ENCODE results near the gene GSTA5. TPM values are rescaled to one million over a fixed set of nuclear protein-coding genes. Genes with fewer than 3 reads are reported as not detected.
"Not testable (repeated sequence)": the region's sequence is repeated elsewhere in the genome, so short reads cannot be mapped to it uniquely, and the experiment has no call there.

Gene GSTA5
- total and polyA plus RNA-seq, 12 donors = not detected

- Histone ChIP-seq H3K9me3 (no peaks in the 10 kb centered on the region), H3K27ac (no peak overlapping the region), H3K27me3 (no peaks in the 10 kb centered on the region), H3K4me3 (no peak overlapping the region), H3K4me1 (peaks cover 0 to 4% (median 0%) of the 10 kb centered on the region in 9 donors), H3K36me3 (no peaks in the 10 kb centered on the region)
- no peak for DNase-seq
- TF ChIP-seq CTCF (IDR thresholded peaks at IDR 0.05) = no peak
- 56% methylated on average over 4 of the region's 4 CpGs for WGBS, 2 donors
- ATAC-seq = no peak
- intact Hi-C loops (cut with DNase I) = no loop called here
Measured at GRCh38 chr6:52872031-52872430, 31.4 kb upstream of the GSTA5 start.

- Histone ChIP-seq H3K27me3 (no peaks in the 10 kb centered on the region), H3K27ac (no peak overlapping the region), H3K4me3 (no peak overlapping the region), H3K36me3 (no peaks in the 10 kb centered on the region), H3K9me3 (no peaks in the 10 kb centered on the region), H3K4me1 (no peaks in the 10 kb centered on the region)
- DNase-seq = no peak
- no peak for ATAC-seq
- intact Hi-C loops (cut with DNase I) = no loop called here
- TF ChIP-seq CTCF (IDR thresholded peaks at IDR 0.05) = no peak
- 58 to 70% methylated on average over 3 of the region's 3 CpGs for WGBS, 2 donors
Measured at GRCh38 chr6:52871621-52872020, 31.0 kb upstream of the GSTA5 start.

GRCh38 chr6:52870335-52871091 lies 29.9 kb upstream of the GSTA5 start:
- H3K27ac ChIP-seq; DNase-seq; H3K4me1 ChIP-seq; H3K4me3 ChIP-seq; H3K36me3 ChIP-seq; ATAC-seq; H3K9me3 ChIP-seq; H3K27me3 ChIP-seq; intact Hi-C loops (cut with DNase I): not testable (repeated sequence)
- WGBS, 2 donors = 83 to 86% methylated on average over 3 of the region's 3 CpGs

- H3K27me3 ChIP-seq; intact Hi-C loops (cut with DNase I); H3K4me1 ChIP-seq; H3K27ac ChIP-seq; DNase-seq; H3K9me3 ChIP-seq; H3K4me3 ChIP-seq; H3K36me3 ChIP-seq; ATAC-seq: not testable (repeated sequence)
- 62 to 65% methylated on average over 5 of the region's 5 CpGs for WGBS, 2 donors
Measured at GRCh38 chr6:52868899-52869298, 28.3 kb upstream of the GSTA5 start.

GRCh38 chr6:52868240-52868639 lies 27.6 kb upstream of the GSTA5 start:
- DNase-seq = no peak
- WGBS, 2 donors = 87 to 89% methylated on average over 1 of the region's 1 CpG
- intact Hi-C loops (cut with DNase I) = no loop called here
- Histone ChIP-seq H3K4me1 (no peaks in the 10 kb centered on the region), H3K36me3 (no peaks in the 10 kb centered on the region), H3K27me3 (no peaks in the 10 kb centered on the region), H3K27ac (no peak overlapping the region), H3K9me3 (no peaks in the 10 kb centered on the region), H3K4me3 (no peak overlapping the region)
- ATAC-seq = no peak
- TF ChIP-seq CTCF (IDR thresholded peaks at IDR 0.05) = no peak

- ATAC-seq; intact Hi-C loops (cut with DNase I); DNase-seq; H3K4me3 ChIP-seq; H3K9me3 ChIP-seq; H3K27ac ChIP-seq; H3K36me3 ChIP-seq; H3K4me1 ChIP-seq: not testable (repeated sequence)
- WGBS, 2 donors = 83 to 87% methylated on average over 7 of the region's 7 CpGs
- peaks cover 0 to 28% (median 8%) of the 10 kb centered on the region in 7 donors for H3K27me3 ChIP-seq
Measured at GRCh38 chr6:52861151-52861550, 20.5 kb upstream of the GSTA5 start.
